Astrocyte of the spinal cord (primary cell): ENCODE results near the gene OGDH.
A peak's percentile ranks its signal among the peaks of the same experiment; 100 is the strongest.
"Not testable (repeated sequence)": the region's sequence is repeated elsewhere in the genome, so short reads cannot be mapped to it uniquely, and the experiment has no call there.

Source experiments
- DNase-seq: peaks from one replicate; pipeline ENCODE4 v3.0.0; 2011; ENCODE audit warnings: low read depth, low spot score
- H3K4me3 ChIP-seq: 2 replicates; pipeline ENCODE4 v1.5.1; 2011; ENCODE audit warnings: low read depth, mild to moderate bottlenecking, low read length, moderate library complexity
- in situ Hi-C: cut with HindIII; loops from 2 replicates; pipeline ENCODE4 v1.10.0; 2017; ENCODE audit warnings: low sequenced_read_pairs
- TF ChIP-seq, protein P1 (sequence below): IDR thresholded peaks from 2 replicates; pipeline ENCODE4 v1.5.1; 2012; ENCODE audit warnings: low read depth, mild to moderate bottlenecking, low read length, inconsistent platforms

Gene OGDH

DNA sequence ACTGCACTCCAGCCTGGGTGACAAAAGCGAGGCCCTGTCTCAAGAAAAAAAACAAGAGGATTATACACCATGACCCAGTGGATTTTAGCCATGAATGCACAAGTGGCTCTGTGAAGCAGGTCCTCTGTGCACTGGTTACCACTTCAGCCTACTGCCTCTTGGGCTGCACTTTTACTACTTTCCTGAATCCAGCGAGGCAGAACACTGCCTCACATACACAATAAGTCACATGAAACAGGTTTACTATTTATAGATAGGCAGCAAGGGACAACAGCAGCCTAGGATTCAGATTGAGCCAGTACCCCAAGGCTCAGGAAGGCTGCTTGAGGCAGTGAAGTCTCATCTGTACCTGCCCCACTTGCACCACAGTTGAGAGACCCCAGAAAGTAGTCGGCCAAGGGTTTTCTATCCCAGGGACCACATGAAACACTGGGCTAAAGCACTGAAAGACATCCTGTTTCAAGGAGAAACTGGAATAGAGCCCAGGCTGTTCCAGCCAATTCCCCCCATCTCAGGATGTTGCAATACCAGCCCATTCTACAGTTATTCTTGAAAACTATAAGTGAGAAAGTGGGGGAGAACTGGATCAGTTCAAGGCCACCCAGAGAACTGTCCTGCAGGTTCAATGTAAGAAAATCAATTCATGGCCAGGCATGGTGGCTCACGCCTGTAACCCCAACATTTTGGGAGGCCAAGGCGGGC is 10.3 kb upstream of the OGDH start:
- in situ Hi-C loops: no loop called here
- DNase-seq: no peak
- TF ChIP-seq, protein P1, sequence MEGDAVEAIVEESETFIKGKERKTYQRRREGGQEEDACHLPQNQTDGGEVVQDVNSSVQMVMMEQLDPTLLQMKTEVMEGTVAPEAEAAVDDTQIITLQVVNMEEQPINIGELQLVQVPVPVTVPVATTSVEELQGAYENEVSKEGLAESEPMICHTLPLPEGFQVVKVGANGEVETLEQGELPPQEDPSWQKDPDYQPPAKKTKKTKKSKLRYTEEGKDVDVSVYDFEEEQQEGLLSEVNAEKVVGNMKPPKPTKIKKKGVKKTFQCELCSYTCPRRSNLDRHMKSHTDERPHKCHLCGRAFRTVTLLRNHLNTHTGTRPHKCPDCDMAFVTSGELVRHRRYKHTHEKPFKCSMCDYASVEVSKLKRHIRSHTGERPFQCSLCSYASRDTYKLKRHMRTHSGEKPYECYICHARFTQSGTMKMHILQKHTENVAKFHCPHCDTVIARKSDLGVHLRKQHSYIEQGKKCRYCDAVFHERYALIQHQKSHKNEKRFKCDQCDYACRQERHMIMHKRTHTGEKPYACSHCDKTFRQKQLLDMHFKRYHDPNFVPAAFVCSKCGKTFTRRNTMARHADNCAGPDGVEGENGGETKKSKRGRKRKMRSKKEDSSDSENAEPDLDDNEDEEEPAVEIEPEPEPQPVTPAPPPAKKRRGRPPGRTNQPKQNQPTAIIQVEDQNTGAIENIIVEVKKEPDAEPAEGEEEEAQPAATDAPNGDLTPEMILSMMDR: no peak
- no peak overlapping the region for H3K4me3 ChIP-seq

GRCh38 chr7:44597181-44597580 is 9.2 kb upstream of the OGDH start:
- H3K4me3 ChIP-seq, in situ Hi-C loops, DNase-seq: not testable (repeated sequence)

DNA sequence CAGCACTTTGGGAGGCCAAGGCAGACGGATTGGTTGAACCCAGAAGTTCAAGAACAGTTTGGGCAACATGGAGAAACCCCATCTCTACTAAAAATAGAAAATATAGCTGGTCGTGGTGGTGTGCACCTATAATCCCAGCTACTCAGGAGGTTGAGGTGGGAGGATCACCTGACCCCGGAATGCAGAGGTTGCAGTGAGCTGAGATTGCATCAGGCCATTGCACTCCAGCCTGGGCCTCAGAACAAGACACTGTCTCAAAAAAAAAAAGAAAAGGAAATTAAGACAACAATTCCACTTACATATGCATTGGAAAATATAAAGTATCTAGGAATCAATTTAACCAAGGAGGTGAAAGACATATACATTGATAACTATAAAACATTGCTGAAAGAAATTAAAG is 7.2 kb upstream of the OGDH start:
- H3K4me3 ChIP-seq: no peak overlapping the region
- TF ChIP-seq, protein P1: no peak
- in situ Hi-C loops: no loop called here
- DNase-seq: no peak

GRCh38 chr7:44602576-44602910 is 3.9 kb upstream of the OGDH start:
- no peak overlapping the region for H3K4me3 ChIP-seq
- in situ Hi-C loops: no loop called here
- no peak for DNase-seq
- TF ChIP-seq, protein P1: no peak

DNA sequence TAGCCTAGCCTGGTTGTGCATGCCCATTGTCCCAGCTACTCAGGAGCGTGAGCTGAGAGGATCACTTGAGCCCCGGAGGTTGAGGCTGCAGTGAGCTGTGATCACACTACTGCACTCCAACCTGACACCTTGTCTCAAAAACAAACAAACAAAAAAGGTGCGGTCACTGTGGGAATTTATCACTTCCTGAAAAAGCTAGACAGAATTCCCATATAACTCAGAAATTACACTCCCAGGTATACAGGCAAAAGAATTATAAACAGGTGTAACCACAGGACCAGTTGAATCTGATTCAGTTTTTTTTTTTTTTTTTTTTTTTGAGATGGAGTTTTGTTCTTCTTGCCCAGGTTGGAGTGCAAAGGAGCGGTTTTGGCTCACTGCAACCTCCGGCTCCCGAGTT is 3.2 kb upstream of the OGDH start:
- TF ChIP-seq, protein P1: no peak
- no peak for DNase-seq
- in situ Hi-C loops: no loop called here
- H3K4me3 ChIP-seq: no peak overlapping the region

DNA sequence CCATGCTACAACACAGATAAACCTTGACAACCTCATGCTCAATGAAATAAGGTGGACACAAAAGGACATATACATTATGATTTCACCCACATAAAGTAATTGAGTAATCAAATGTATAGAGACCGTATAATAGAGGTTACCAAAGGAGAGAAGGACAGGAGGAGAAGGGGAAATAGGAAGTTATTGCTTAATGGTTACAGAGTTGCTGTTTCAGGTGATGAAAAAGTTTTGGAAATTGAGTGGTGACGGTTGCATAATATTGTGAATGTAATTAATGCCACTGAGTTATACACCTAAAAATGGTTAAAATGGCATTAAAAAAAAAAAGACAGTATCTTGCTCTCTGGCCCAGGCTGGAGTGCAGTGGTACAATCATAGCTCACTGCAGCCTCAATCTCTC is 1.5 kb upstream of the OGDH start:
- no peak overlapping the region for H3K4me3 ChIP-seq
- DNase-seq: no peak
- TF ChIP-seq, protein P1: no peak
- in situ Hi-C loops: no loop called here

DNA sequence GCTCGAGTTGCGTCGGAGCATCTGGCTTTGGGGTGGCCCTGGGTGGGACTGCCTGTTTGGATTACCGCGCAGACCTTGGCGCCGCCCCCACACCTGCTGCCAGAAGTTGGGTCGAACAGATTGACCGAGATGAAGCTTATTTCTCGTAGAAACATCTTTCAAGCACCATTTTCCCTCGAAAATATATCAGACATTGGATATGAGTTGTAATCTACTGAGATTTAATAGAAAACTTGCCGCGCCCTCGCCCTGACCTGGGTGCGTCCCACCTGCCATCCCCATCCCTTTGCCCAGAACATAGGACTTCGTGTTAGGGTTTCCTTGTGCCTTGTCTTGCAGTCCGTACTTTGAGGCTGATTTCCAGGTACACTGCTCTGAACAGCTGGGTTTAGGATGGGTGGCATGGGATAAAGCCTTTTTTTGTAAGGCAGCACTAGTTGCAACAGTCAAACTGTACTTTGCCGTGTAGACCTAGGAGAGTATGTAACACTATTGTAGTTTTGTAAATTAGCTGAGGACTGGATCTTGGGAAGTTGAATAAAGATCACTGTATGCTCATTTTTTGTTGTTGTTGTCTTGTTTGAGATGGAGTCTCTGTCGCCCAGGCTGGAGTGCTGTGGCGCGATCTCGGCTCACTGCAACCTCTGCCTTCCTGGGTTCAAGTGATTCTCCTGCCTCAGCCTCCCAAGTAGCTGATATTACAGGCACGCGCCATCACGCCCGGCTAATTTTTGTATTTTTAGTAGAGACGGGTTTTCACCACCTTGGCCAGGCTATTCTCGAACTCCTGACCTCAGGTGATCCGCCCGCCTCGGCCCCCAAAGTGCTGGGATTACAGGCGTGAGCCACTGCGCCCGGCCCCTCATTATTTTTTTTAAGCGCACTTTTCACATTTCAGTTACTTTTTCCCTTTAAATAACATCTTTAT is 978 bp downstream of the OGDH start:
- DNase-seq: no peak
- peak overlapping the region; percentile 89 for H3K4me3 ChIP-seq
- TF ChIP-seq, protein P1: no peak
- in situ Hi-C loops: no loop called here
